AG04450 (cell line): ENCODE data around the gene RPL13. TPM values are rescaled to one million over a fixed set of nuclear protein-coding genes. Genes with fewer than 3 reads are reported as not detected.

Experiments used
- CTCF ChIA-PET: fragments of 300-600, 350-600 bp; formaldehyde crosslinking; extraction: SDS; loops from one replicate; lab custom pipeline; 2022; ENCODE audit warnings: antibody characterized with exemption, inconsistent platforms; lab: Charles Lee
- POLR2A ChIA-PET: fragments of 350-600 bp; formaldehyde crosslinking; extraction: SDS; loops from one replicate; lab custom pipeline; 2021; ENCODE audit warnings: antibody characterized with exemption, inconsistent platforms; lab: Yijun Ruan, JAX
- DNase-seq: peaks from one replicate; pipeline ENCODE4 v3.0.0-alpha.2; 2011; ENCODE audit warnings: low read depth, low spot score
- H3K27ac ChIP-seq: one replicate; pipeline ENCODE4 v1.5.1; 2012; ENCODE audit warnings: low read depth, low read length, control low read depth
- H3K27me3 ChIP-seq: one replicate; pipeline ENCODE4 v1.6.0; 2012; ENCODE audit warnings: low read length; ENCODE audit not compliant: control insufficient read depth, insufficient read depth
- H3K4me3 ChIP-seq: 2 replicates; pipeline ENCODE4 v1.5.1; 2011; ENCODE audit warnings: mild to moderate bottlenecking, low read depth, low read length, control low read depth
- H3K9me3 ChIP-seq: 2 replicates; pipeline ENCODE4 v1.5.1; 2012; ENCODE audit warnings: low read length; ENCODE audit not compliant: control insufficient read depth, insufficient read depth
- CTCF ChIP-seq: IDR thresholded peaks from 2 replicates; pipeline ENCODE4 v1.5.1; 2011; ENCODE audit warnings: low read depth, low read length, control low read depth, inconsistent platforms
- polyA plus RNA-seq: library from polyadenylated mRNA; depleted of rRNA; stranded (reverse); fragments of >200 nt; gene quantifications from 2 replicates; pipeline ENCODE4 v1.2.3, GENCODE V29; 2011

RPL13 gene
- polyA plus RNA-seq, 1 experiment, result 2,214 TPM

GRCh38 chr16:89536886-89537548 is 23.5 kb upstream of the RPL13 start:
- Histone ChIP-seq H3K4me3 (no peak overlapping the region), H3K27ac (no peak overlapping the region), H3K9me3 (no peaks in the 10 kb centered on the region; the same call in none of the 2 replicates), H3K27me3 (no peaks in the 10 kb centered on the region)
- no peak for TF ChIP-seq CTCF
- CTCF ChIA-PET, result interaction anchor here (0.6 kb wide), 1 partner anchor 296 kb away, joined by 4 read pairs; no protein-coding TSS in a partner anchor
- POLR2A ChIA-PET, result no interaction called here
- DNase-seq, result no peak

GRCh38 chr16:89537549-89537925 is 22.9 kb upstream of the RPL13 start:
- CTCF ChIA-PET, result no interaction called here

GRCh38 chr16:89538286-89538685 is 22.2 kb upstream of the RPL13 start:
- Histone ChIP-seq H3K4me3 (no peak overlapping the region), H3K9me3 (no peaks in the 10 kb centered on the region; the same call in none of the 2 replicates), H3K27ac (no peak overlapping the region), H3K27me3 (no peaks in the 10 kb centered on the region)
- DNase-seq, result no peak
- ChIA-PET CTCF (no interaction called here), POLR2A (no interaction called here)
- no peak for TF ChIP-seq CTCF

More at GRCh38 chr16:89537549-89537925, 22.9 kb upstream of the RPL13 start:
- no peak overlapping the region for H3K27ac ChIP-seq
- DNase-seq, result no peak
- H3K4me3 ChIP-seq, result no peak overlapping the region
- no peaks in the 10 kb centered on the region; the same call in none of the 2 replicates for H3K9me3 ChIP-seq
- no peak for TF ChIP-seq CTCF
- POLR2A ChIA-PET, result no interaction called here
- H3K27me3 ChIP-seq, result no peaks in the 10 kb centered on the region

- no peak for DNase-seq
- CTCF ChIA-PET, result no interaction called here
Measured at GRCh38 chr16:89540557-89540956, 19.9 kb upstream of the RPL13 start.

More at GRCh38 chr16:89540557-89540956, 19.9 kb upstream of the RPL13 start:
- no peak for TF ChIP-seq CTCF
- H3K27me3 ChIP-seq, result no peaks in the 10 kb centered on the region
- no peak overlapping the region for H3K4me3 ChIP-seq
- H3K9me3 ChIP-seq, result no peaks in the 10 kb centered on the region; the same call in none of the 2 replicates
- H3K27ac ChIP-seq, result no peak overlapping the region
- POLR2A ChIA-PET, result interaction anchor here (0.6 to 1.0 kb wide), 2 partner anchors 9 to 68 kb away, joined by 3 to 5 read pairs; no protein-coding TSS in a partner anchor
